Muscle layer of colon (tissue), 2 donors: Measurements from ENCODE around the gene GARIN5B.

ENCODE experiments used
- H3K27ac ChIP-seq: one replicate; pipeline ENCODE4 v1.7.0; 2013; ENCODE audit warnings: low read depth, mild to moderate bottlenecking, low read length, moderate library complexity
- H3K27me3 ChIP-seq, 2 donors: one replicate each; pipeline ENCODE4 v1.7.0; 2013; ENCODE audit warnings: low read length in 2 of 2, mild to moderate bottlenecking in 2 of 2; ENCODE audit not compliant: insufficient read depth in 2 of 2, control insufficient read depth in 1 of 2
- H3K36me3 ChIP-seq: one replicate; pipeline ENCODE4 v1.7.0; 2013; ENCODE audit warnings: mild to moderate bottlenecking, low read length; ENCODE audit not compliant: insufficient read depth
- H3K4me1 ChIP-seq: one replicate; pipeline ENCODE4 v1.7.0; 2013; ENCODE audit warnings: mild to moderate bottlenecking, low read length; ENCODE audit not compliant: insufficient read depth
- H3K4me3 ChIP-seq, 2 donors: one replicate each; pipeline ENCODE4 v1.7.0; 2013; ENCODE audit warnings: low read length in 2 of 2, low read depth in 1 of 2, mild to moderate bottlenecking in 1 of 2, moderate library complexity in 1 of 2
- H3K9ac ChIP-seq: one replicate; pipeline ENCODE4 v1.7.0; 2013; ENCODE audit warnings: low read length
- H3K9me3 ChIP-seq: one replicate; pipeline ENCODE4 v1.7.0; 2013; ENCODE audit warnings: mild to moderate bottlenecking, low read length
- donor health status: abdominal sarcoma.
- donor health status: Adenocarcinoma of cecum.

The GARIN5B gene

DNA sequence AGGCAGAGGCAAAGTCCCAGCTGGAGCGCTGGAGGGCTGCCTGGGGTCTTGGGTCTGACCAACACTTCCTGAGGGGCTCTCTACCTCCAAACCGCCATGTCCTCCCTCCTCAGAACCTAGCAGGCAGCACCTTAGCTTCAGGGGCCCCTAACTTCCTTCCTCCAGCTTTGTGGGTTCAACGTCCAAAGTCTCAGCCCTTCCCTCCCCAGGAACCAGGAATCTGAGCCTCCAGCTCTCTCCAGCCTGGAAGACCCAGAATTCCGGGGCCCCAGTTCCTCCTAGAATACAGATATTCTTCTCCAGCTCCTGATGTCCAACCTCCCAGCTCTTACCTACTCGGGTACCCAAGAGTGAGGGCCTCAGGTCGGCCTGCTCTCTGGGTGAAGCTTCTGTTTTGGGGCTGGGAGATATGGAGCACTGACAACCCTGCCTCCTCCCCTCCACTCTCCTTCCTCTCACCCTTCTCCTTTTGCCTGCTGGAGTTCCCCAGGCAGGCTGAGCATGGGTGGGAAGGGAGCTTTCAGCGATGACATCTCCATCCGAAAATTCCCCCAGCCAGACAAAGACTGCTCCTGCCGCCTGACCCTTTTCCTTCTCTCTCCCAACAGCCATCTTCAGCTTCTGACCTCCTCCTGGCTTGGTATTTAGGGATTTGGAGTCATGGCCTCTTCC lies 41.5 kb downstream of the GARIN5B start:
- H3K9me3 ChIP-seq = no peaks in the 10 kb centered on the region
- no peak overlapping the region for H3K4me3 ChIP-seq
- H3K9ac ChIP-seq = no peak overlapping the region
- no peak overlapping the region for H3K27ac ChIP-seq
- H3K27me3 ChIP-seq = peaks cover 0 to 5% of the 10 kb centered on the region in 2 donors
- H3K4me1 ChIP-seq = no peaks in the 10 kb centered on the region
- no peaks in the 10 kb centered on the region for H3K36me3 ChIP-seq

- no peak overlapping the region for H3K4me3 ChIP-seq
- H3K27ac ChIP-seq = no peak overlapping the region
These were observed 42.1 kb downstream of the GARIN5B start for GRCh38 chr19:55320844-55321419.

DNA sequence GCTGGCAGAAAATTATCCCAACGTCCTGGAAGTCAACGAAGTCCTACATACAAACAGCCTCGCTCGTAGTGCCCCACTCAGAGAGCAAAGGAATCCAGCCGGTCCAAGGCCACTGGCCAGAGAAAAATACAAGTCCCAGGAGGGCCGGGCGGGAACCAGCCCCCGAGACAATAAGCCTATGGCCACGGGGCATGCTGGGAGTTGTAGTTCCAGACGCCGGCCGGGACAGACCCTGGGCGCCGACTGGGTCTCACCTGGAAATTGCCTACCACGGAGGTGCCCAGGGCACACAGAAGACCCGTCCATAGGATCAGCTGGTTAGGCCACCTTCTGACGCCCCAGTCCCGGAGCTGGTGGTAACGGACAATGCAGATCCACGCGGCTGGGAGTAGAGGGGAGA lies 43.3 kb downstream of the GARIN5B start:
- no peaks in the 10 kb centered on the region for H3K36me3 ChIP-seq
- peaks cover 0 to 5% of the 10 kb centered on the region in 2 donors for H3K27me3 ChIP-seq
- H3K9ac ChIP-seq = no peak overlapping the region
- H3K9me3 ChIP-seq = no peaks in the 10 kb centered on the region
- no peak overlapping the region for H3K27ac ChIP-seq
- H3K4me3 ChIP-seq = no peak overlapping the region
- no peaks in the 10 kb centered on the region for H3K4me1 ChIP-seq

More at GRCh38 chr19:55320844-55321419, 42.1 kb downstream of the GARIN5B start:
- Histone ChIP-seq H3K27me3 (peaks cover 0 to 5% of the 10 kb centered on the region in 2 donors), H3K9me3 (no peaks in the 10 kb centered on the region), H3K9ac (no peak overlapping the region), H3K4me1 (no peaks in the 10 kb centered on the region), H3K36me3 (no peaks in the 10 kb centered on the region)

GRCh38 chr19:55316646-55317045 lies 46.4 kb downstream of the GARIN5B start:
- Histone ChIP-seq H3K27ac (no peak overlapping the region), H3K4me3 (no peak overlapping the region)

GRCh38 chr19:55315956-55316525 lies 47.0 kb downstream of the GARIN5B start:
- no peak overlapping the region for H3K27ac ChIP-seq
- H3K4me1 ChIP-seq = no peaks in the 10 kb centered on the region
- H3K9me3 ChIP-seq = no peaks in the 10 kb centered on the region
- no peak overlapping the region for H3K4me3 ChIP-seq
- no peaks in the 10 kb centered on the region for H3K36me3 ChIP-seq
- no peak overlapping the region for H3K9ac ChIP-seq
- H3K27me3 ChIP-seq = peaks cover 0 to 5% of the 10 kb centered on the region in 2 donors

More at GRCh38 chr19:55316646-55317045, 46.4 kb downstream of the GARIN5B start:
- H3K9ac ChIP-seq = no peak overlapping the region
- no peaks in the 10 kb centered on the region for H3K36me3 ChIP-seq
- H3K4me1 ChIP-seq = no peaks in the 10 kb centered on the region
- no peaks in the 10 kb centered on the region for H3K9me3 ChIP-seq
- peaks cover 0 to 5% of the 10 kb centered on the region in 2 donors for H3K27me3 ChIP-seq

DNA sequence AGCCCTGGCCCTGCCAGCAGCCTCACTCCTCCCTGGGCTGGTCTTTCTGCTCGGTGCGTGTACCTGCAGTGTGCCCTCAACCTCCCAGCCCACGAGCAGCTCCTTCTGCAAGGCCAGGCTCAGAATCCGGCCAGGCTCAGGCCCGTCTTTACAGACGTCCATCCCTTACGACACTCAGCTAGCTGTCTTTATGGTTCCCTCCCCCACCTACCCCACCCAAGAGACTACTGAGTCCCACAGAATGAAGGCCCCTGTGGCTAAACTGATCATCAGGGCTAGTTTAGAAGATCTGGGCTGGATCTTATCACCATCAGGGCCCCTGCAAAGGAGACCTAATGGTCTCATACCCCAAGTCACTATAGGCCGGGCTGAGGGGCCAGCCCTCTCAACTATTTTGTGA lies 48.7 kb downstream of the GARIN5B start:
- Histone ChIP-seq H3K27me3 (no peaks in the 10 kb centered on the region), H3K9ac (no peak overlapping the region), H3K4me1 (no peaks in the 10 kb centered on the region), H3K4me3 (no peak overlapping the region), H3K9me3 (no peaks in the 10 kb centered on the region), H3K36me3 (peaks cover 5% of the 10 kb centered on the region), H3K27ac (no peak overlapping the region)

DNA sequence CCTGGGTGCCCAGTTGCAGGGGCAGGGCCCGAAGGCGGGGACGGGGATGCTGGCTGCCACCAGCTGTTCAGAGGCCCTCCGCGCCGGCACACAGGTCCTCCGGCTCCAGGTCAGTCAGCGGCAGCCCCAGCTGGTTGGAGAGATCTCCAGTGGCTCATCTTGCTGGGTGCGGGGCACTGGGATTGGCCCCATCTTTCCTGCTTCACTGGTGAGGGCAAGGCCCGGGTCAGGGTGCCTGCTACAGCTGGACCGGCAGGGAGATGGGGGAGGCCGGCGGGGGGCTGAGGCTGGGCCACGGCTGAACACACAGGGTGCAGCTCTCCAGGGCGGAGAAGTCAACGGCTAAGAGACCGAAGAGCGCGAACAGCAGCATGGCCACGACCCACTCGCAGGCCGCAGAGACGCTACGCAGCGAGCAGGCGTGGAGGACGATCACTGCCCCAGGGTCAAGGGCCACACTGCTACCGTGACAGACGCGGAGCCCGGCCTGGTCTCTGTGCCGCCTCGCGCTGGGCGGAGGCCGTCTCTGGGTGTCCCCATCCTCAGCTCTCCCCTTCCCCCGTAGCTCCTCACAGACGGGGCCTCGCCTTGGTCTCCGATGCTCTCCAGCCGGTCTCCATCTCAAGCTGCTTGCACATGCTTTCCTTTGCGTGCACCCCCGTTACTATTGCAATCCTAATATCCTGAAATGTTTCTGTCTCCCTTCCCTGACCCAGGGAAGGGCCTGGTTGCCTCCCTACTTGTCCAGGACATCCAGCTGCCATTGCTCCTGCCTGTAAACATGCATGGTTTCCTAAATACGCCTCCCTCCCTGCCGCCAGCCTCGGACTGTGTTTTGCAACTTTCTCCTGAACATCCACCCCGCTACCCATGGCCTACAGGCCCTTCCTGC lies 50.2 kb downstream of the GARIN5B start:
- H3K27me3 ChIP-seq = no peaks in the 10 kb centered on the region
- no peaks in the 10 kb centered on the region for H3K4me1 ChIP-seq
- no peak overlapping the region for H3K4me3 ChIP-seq
- no peak overlapping the region for H3K27ac ChIP-seq
- peaks cover 11% of the 10 kb centered on the region for H3K36me3 ChIP-seq
- H3K9ac ChIP-seq = no peak overlapping the region
- no peaks in the 10 kb centered on the region for H3K9me3 ChIP-seq

GRCh38 chr19:55311797-55312196 lies 51.3 kb downstream of the GARIN5B start:
- Histone ChIP-seq H3K4me1 (no peaks in the 10 kb centered on the region), H3K4me3 (no peak overlapping the region), H3K27me3 (no peaks in the 10 kb centered on the region), H3K9ac (no peak overlapping the region), H3K36me3 (peaks cover 16% of the 10 kb centered on the region), H3K27ac (no peak overlapping the region), H3K9me3 (no peaks in the 10 kb centered on the region)

DNA sequence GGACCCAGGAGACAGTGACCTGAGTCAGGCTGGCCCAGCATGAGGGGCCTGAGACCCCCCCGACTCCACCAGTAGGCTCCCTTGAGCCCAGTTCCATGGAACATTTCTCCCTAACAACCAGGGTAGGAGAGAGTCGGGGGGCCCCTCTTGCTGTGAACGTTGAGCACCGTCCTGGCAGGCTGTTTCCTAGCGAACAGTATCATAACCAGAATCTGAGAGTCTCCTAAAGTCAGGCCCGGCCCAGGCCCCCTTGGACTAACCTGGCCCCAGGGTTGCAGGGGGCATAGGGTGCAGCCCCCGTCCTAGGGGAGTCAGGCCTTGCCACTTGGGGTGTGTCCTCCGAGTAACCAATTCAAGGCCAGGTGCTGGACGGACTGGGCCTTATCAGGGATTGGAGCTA lies 51.7 kb downstream of the GARIN5B start:
- no peak overlapping the region for H3K4me3 ChIP-seq
- H3K9ac ChIP-seq = no peak overlapping the region
- H3K27me3 ChIP-seq = no peaks in the 10 kb centered on the region
- no peaks in the 10 kb centered on the region for H3K9me3 ChIP-seq
- H3K27ac ChIP-seq = no peak overlapping the region
- peaks cover 20% of the 10 kb centered on the region for H3K36me3 ChIP-seq
- no peaks in the 10 kb centered on the region for H3K4me1 ChIP-seq

GRCh38 chr19:55310498-55310897 lies 52.6 kb downstream of the GARIN5B start:
- no peak overlapping the region for H3K4me3 ChIP-seq
- no peaks in the 10 kb centered on the region for H3K27me3 ChIP-seq
- H3K9me3 ChIP-seq = no peaks in the 10 kb centered on the region
- no peak overlapping the region for H3K9ac ChIP-seq
- no peaks in the 10 kb centered on the region for H3K4me1 ChIP-seq
- H3K27ac ChIP-seq = no peak overlapping the region
- H3K36me3 ChIP-seq = peaks cover 26% of the 10 kb centered on the region

DNA sequence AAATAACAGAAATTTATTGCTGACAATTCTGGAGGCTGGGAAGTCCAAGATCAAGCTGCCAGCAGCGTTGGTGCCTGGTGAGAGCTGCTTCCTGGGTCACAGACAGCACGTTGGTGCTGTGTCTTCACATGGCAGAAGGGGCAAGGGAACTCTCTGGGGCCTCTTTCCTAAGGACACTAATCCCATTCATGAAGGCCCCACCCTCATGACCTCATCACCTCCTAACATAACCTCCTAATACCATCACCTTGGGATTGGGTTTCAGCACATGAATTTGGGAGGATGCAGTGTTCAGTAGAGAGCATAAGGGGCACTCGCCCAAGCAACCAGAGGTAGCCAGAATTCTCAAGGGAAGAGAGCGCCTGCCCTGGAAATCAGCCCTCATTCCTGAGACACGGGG lies 53.6 kb downstream of the GARIN5B start:
- no peak overlapping the region for H3K4me3 ChIP-seq
- H3K27ac ChIP-seq = no peak overlapping the region
- H3K27me3 ChIP-seq = no peaks in the 10 kb centered on the region
- H3K9ac ChIP-seq = no peak overlapping the region
- H3K9me3 ChIP-seq = no peaks in the 10 kb centered on the region
- H3K4me1 ChIP-seq = no peaks in the 10 kb centered on the region
- peaks cover 26% of the 10 kb centered on the region for H3K36me3 ChIP-seq
